HG03025 (cell line): ENCODE results near the gene TBL1X.
"Not testable (repeated sequence)": the region's sequence is repeated elsewhere in the genome, so short reads cannot be mapped to it uniquely, and the experiment has no call there.

Experiments
- ATAC-seq: cut with Tn5 transposase; IDR thresholded peaks from one replicate; pipeline ENCODE4 v1.9.1; 2021; ENCODE audit warnings: mild to moderate bottlenecking, moderate library complexity; ENCODE audit not compliant: unreplicated experiment, low FRiP score

TBL1X gene

GRCh38 chrX:9530848-9531274 lies 66.0 kb downstream of the TBL1X start:
- peak; percentile 72 for ATAC-seq

- ATAC-seq, result no peak
Observed at GRCh38 chrX:9532349-9532748, 67.5 kb downstream of the TBL1X start.

- ATAC-seq, result no peak
Observed at GRCh38 chrX:9533611-9534010, 68.8 kb downstream of the TBL1X start.

GRCh38 chrX:9534686-9535085 lies 69.8 kb downstream of the TBL1X start:
- ATAC-seq, result no peak

GRCh38 chrX:9535101-9535500 lies 70.2 kb downstream of the TBL1X start:
- no peak for ATAC-seq

- ATAC-seq, result not testable (repeated sequence)
Observed at GRCh38 chrX:9536156-9536555, 71.3 kb downstream of the TBL1X start.

- ATAC-seq, result no peak
Observed at GRCh38 chrX:9537781-9538180, 72.9 kb downstream of the TBL1X start.

- no peak for ATAC-seq
Observed at GRCh38 chrX:9538544-9539045, 73.7 kb downstream of the TBL1X start.

- no peak for ATAC-seq
Observed at GRCh38 chrX:9539605-9540387, 74.9 kb downstream of the TBL1X start.

- ATAC-seq, result no peak
Observed at GRCh38 chrX:9542106-9542760, 77.4 kb downstream of the TBL1X start.

- ATAC-seq, result no peak
Observed at GRCh38 chrX:9542761-9543111, 77.9 kb downstream of the TBL1X start.

GRCh38 chrX:9555354-9555753 lies 90.5 kb downstream of the TBL1X start:
- no peak for ATAC-seq

- no peak for ATAC-seq
Observed at GRCh38 chrX:9557091-9557490, 92.2 kb downstream of the TBL1X start.

GRCh38 chrX:9557521-9557920 lies 92.7 kb downstream of the TBL1X start:
- no peak for ATAC-seq

GRCh38 chrX:9558615-9559014 lies 93.8 kb downstream of the TBL1X start:
- no peak for ATAC-seq

GRCh38 chrX:9560219-9560618 lies 95.4 kb downstream of the TBL1X start:
- ATAC-seq, result no peak

- no peak for ATAC-seq
Observed at GRCh38 chrX:9561199-9561598, 96.3 kb downstream of the TBL1X start.

- ATAC-seq, result no peak
Observed at GRCh38 chrX:9562851-9563250, 98.0 kb downstream of the TBL1X start.

GRCh38 chrX:9566150-9566621 lies 101.3 kb downstream of the TBL1X start:
- ATAC-seq, result no peak

- no peak for ATAC-seq
Observed at GRCh38 chrX:9569876-9570301, 105.0 kb downstream of the TBL1X start.

- no peak for ATAC-seq
Observed at GRCh38 chrX:9573282-9574106, 108.6 kb downstream of the TBL1X start.
